ENCODE results near the gene BAK1.
A peak's percentile ranks its signal among the peaks of the same experiment; 100 is the strongest.

The BAK1 gene

DNA sequence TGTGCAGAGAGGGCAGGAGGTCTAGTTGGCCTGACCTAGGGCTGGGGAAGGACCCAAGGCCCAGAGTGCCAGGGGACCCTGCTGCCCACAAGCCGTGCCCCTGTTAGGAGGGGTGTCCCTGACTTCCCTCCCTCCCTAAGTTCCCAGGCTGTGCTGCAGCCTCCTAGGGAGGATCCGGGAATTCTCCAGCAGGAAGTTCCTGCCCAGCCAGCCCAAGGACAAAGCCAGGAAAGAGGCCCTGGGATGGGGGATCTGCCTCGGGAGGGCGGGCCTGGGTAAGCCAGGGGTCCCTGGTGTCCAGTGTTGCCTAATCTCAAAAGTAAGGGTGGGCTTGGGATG is 9.3 kb upstream of the BAK1 start:
- DNase-seq: no peak
- H3K4me3 ChIP-seq (ENCODE audit: insufficient read depth in 1 of 2, low read depth in 1 of 2, low read length in 2 of 2): no peak overlapping the region
- H4K91ac ChIP-seq (ENCODE audit: low read length): peak overlapping the region; percentile 62
- peak overlapping the region in 1 of 2 experiments; percentile 23 for H3K14ac ChIP-seq (ENCODE audit: low read length in 2 of 2)
- peak overlapping the region in 1 of 2 experiments; percentile 51 for H2BK12ac ChIP-seq (ENCODE audit: low read length in 2 of 2)
- H2BK120ac ChIP-seq (ENCODE audit: low read depth, low read length): no peak overlapping the region
- peak overlapping the region; percentile 78 for H3K9ac ChIP-seq (ENCODE audit: low read length)
- peak overlapping the region in 1 of 2 experiments; percentile 4 for H3K4ac ChIP-seq (ENCODE audit: low read depth in 1 of 2, low read length in 2 of 2)
- 50% methylated on average over 4 of the region's 4 CpGs for WGBS
- H3K18ac ChIP-seq (ENCODE audit: low read depth in 1 of 2, low read length in 2 of 2): peak overlapping the region; percentile 24 to 37
- no peak overlapping the region for H3K4me2 ChIP-seq (ENCODE audit: low read length, poor library complexity, severe bottlenecking)
- H2BK15ac ChIP-seq (ENCODE audit: low read depth, poor library complexity, severe bottlenecking): no peak overlapping the region
- peak overlapping the region; percentile 50 for H4K8ac ChIP-seq (ENCODE audit: low read length)
- no peak overlapping the region for H3K23ac ChIP-seq (ENCODE audit: low read length in 2 of 2)
- no peaks in the 10 kb centered on the region for H3K27me3 ChIP-seq (ENCODE audit: control insufficient read depth in 1 of 2, insufficient read depth in 1 of 2, low read length in 2 of 2)
- H2BK5ac ChIP-seq (ENCODE audit: low read depth, low read length, poor library complexity, severe bottlenecking): no peak overlapping the region
- no peaks in the 10 kb centered on the region for H3K36me3 ChIP-seq (ENCODE audit: control insufficient read depth in 1 of 2, insufficient read depth in 2 of 2, low read depth in 1 of 2, low read length in 2 of 2)
- no peak overlapping the region for H3K27ac ChIP-seq (ENCODE audit: low read length, poor library complexity, severe bottlenecking)
- no peaks in the 10 kb centered on the region for H3K9me3 ChIP-seq (ENCODE audit: control insufficient read depth, low read length)
- H3K79me1 ChIP-seq (replicated peaks; ENCODE audit: low read length, poor library complexity, severe bottlenecking): no peaks in the 10 kb centered on the region
- peak overlapping the region; percentile 41 for H2AK5ac ChIP-seq (ENCODE audit: low read length, severe bottlenecking)
- H2AFZ ChIP-seq (ENCODE audit: low read depth, low read length): peak overlapping the region; percentile 29
- H3K4me1 ChIP-seq (ENCODE audit: control insufficient read depth, insufficient read depth, low read depth, low read length): peaks cover 38% of the 10 kb centered on the region

DNA sequence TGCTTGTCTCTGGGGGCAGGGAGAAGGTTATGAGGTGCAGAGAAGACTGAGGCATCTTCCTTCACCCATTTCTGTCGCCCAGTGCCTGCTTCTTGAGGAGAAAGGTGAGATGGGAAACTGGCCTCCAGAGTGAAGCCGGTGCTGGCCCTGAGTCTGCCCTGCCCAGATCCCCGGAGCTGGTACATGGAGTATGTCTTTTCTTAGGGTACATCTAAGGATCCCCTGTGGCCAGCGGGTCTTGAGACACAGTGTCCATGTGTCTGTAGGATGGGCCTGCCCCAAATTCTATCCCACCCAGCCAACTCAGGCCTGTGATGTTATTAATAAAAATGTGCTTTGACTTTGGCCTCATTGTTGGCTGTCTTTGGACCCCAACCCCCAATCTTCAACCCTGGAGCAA is 8.8 kb upstream of the BAK1 start:
- no peak overlapping the region for H3K23ac ChIP-seq (ENCODE audit: low read length in 2 of 2)
- peaks cover 38% of the 10 kb centered on the region for H3K4me1 ChIP-seq (ENCODE audit: control insufficient read depth, insufficient read depth, low read depth, low read length)
- no peak overlapping the region for H3K14ac ChIP-seq (ENCODE audit: low read length in 2 of 2)
- H4K8ac ChIP-seq (ENCODE audit: low read length): no peak overlapping the region
- peak overlapping the region; percentile 78 for H3K9ac ChIP-seq (ENCODE audit: low read length)
- no peak overlapping the region for H3K18ac ChIP-seq (ENCODE audit: low read depth in 1 of 2, low read length in 2 of 2)
- H3K4me2 ChIP-seq (ENCODE audit: low read length, poor library complexity, severe bottlenecking): no peak overlapping the region
- H2BK5ac ChIP-seq (ENCODE audit: low read depth, low read length, poor library complexity, severe bottlenecking): no peak overlapping the region
- H3K79me1 ChIP-seq (replicated peaks; ENCODE audit: low read length, poor library complexity, severe bottlenecking): no peaks in the 10 kb centered on the region
- no peaks in the 10 kb centered on the region for H3K9me3 ChIP-seq (ENCODE audit: control insufficient read depth, low read length)
- no peak overlapping the region for H3K4ac ChIP-seq (ENCODE audit: low read depth in 1 of 2, low read length in 2 of 2)
- H3K4me3 ChIP-seq (ENCODE audit: insufficient read depth in 1 of 2, low read depth in 1 of 2, low read length in 2 of 2): no peak overlapping the region
- peak overlapping the region in 1 of 2 experiments; percentile 51 for H2BK12ac ChIP-seq (ENCODE audit: low read length in 2 of 2)
- no peak for DNase-seq
- H3K27ac ChIP-seq (ENCODE audit: low read length, poor library complexity, severe bottlenecking): no peak overlapping the region
- H3K36me3 ChIP-seq (ENCODE audit: control insufficient read depth in 1 of 2, insufficient read depth in 2 of 2, low read depth in 1 of 2, low read length in 2 of 2): no peaks in the 10 kb centered on the region
- 96% methylated on average over 3 of the region's 4 CpGs for WGBS
- H2BK15ac ChIP-seq (ENCODE audit: low read depth, poor library complexity, severe bottlenecking): no peak overlapping the region
- H2BK120ac ChIP-seq (ENCODE audit: low read depth, low read length): no peak overlapping the region
- no peak overlapping the region for H2AFZ ChIP-seq (ENCODE audit: low read depth, low read length)
- H3K27me3 ChIP-seq (ENCODE audit: control insufficient read depth in 1 of 2, insufficient read depth in 1 of 2, low read length in 2 of 2): no peaks in the 10 kb centered on the region
- H2AK5ac ChIP-seq (ENCODE audit: low read length, severe bottlenecking): peak overlapping the region; percentile 41
- peak overlapping the region; percentile 62 for H4K91ac ChIP-seq (ENCODE audit: low read length)

DNA sequence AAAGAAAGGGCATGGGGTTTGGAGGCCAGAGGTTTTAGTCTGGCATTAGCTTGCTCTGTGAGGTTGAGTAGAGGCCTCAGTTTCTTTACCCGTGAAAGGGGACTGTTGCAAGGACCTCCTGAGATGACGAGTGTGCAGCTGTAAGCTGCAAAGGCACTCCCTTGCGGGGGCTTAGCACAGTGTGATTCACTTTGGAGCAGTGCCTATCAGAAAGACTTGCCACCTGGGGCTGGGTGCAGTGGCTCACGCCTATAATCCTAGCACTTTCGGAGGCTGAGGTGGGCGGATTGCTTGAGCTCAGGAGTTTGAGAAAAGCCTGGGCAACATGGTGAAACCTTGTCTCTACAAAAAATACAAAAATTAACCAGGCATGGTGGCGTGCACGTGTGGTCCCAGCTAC is 7.5 kb upstream of the BAK1 start:
- Histone ChIP-seq H3K18ac (ENCODE audit: low read depth in 1 of 2, low read length in 2 of 2) (no peak overlapping the region), H2BK5ac (ENCODE audit: low read depth, low read length, poor library complexity, severe bottlenecking) (no peak overlapping the region), H3K9ac (ENCODE audit: low read length) (no peak overlapping the region), H2AFZ (ENCODE audit: low read depth, low read length) (no peak overlapping the region), H3K4me3 (ENCODE audit: insufficient read depth in 1 of 2, low read depth in 1 of 2, low read length in 2 of 2) (no peak overlapping the region), H2BK120ac (ENCODE audit: low read depth, low read length) (no peak overlapping the region), H3K23ac (ENCODE audit: low read length in 2 of 2) (no peak overlapping the region), H3K4ac (ENCODE audit: low read depth in 1 of 2, low read length in 2 of 2) (no peak overlapping the region), H3K27ac (ENCODE audit: low read length, poor library complexity, severe bottlenecking) (no peak overlapping the region), H3K4me1 (ENCODE audit: control insufficient read depth, insufficient read depth, low read depth, low read length) (peaks cover 28% of the 10 kb centered on the region), H3K4me2 (ENCODE audit: low read length, poor library complexity, severe bottlenecking) (no peak overlapping the region), H4K91ac (ENCODE audit: low read length) (no peak overlapping the region), H2BK12ac (ENCODE audit: low read length in 2 of 2) (no peak overlapping the region), H3K9me3 (ENCODE audit: control insufficient read depth, low read length) (no peaks in the 10 kb centered on the region), H3K79me1 (replicated peaks; ENCODE audit: low read length, poor library complexity, severe bottlenecking) (no peaks in the 10 kb centered on the region), H4K8ac (ENCODE audit: low read length) (no peak overlapping the region), H2BK15ac (ENCODE audit: low read depth, poor library complexity, severe bottlenecking) (no peak overlapping the region), H3K27me3 (ENCODE audit: control insufficient read depth in 1 of 2, insufficient read depth in 1 of 2, low read length in 2 of 2) (no peaks in the 10 kb centered on the region), H3K36me3 (ENCODE audit: control insufficient read depth in 1 of 2, insufficient read depth in 2 of 2, low read depth in 1 of 2, low read length in 2 of 2) (no peaks in the 10 kb centered on the region), H3K14ac (ENCODE audit: low read length in 2 of 2) (no peak overlapping the region), H2AK5ac (ENCODE audit: low read length, severe bottlenecking) (no peak overlapping the region)
- WGBS: 83% methylated on average over 8 of the region's 8 CpGs
- DNase-seq: no peak

DNA sequence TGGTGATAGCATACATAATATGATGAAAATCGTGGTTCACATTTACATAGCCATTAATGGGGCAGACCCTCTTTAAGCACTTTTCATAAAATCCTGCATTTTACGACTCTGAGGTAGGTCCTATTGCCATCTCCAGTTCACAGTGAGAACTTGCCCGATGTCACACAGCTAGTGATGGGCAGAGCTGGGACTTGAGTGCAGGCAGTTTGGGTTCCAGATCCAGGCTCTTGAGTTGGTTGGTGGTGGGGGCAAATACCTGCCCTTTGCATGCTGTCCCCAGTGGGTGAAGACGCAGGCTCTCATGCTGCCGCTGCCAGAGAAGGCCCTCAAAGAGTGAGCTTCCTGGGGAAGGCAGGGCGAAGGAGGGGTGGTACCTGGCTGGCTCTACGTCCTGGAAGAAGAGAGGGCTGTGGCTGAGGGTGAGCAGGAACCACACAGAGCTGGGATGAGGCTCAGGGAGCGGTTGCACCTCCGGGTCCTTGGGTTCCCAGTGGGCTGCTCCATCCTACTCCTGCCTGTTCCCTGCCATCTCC is 6.1 kb upstream of the BAK1 start:
- H3K27ac ChIP-seq (ENCODE audit: low read length, poor library complexity, severe bottlenecking): no peak overlapping the region
- peak overlapping the region; percentile 46 for H4K8ac ChIP-seq (ENCODE audit: low read length)
- H3K4me3 ChIP-seq (ENCODE audit: insufficient read depth in 1 of 2, low read depth in 1 of 2, low read length in 2 of 2): no peak overlapping the region
- no peak overlapping the region for H2BK120ac ChIP-seq (ENCODE audit: low read depth, low read length)
- H2BK5ac ChIP-seq (ENCODE audit: low read depth, low read length, poor library complexity, severe bottlenecking): no peak overlapping the region
- DNase-seq: no peak
- H3K9ac ChIP-seq (ENCODE audit: low read length): peak overlapping the region; percentile 24
- no peak overlapping the region for H4K91ac ChIP-seq (ENCODE audit: low read length)
- no peaks in the 10 kb centered on the region for H3K36me3 ChIP-seq (ENCODE audit: control insufficient read depth in 1 of 2, insufficient read depth in 2 of 2, low read depth in 1 of 2, low read length in 2 of 2)
- no peak overlapping the region for H2BK12ac ChIP-seq (ENCODE audit: low read length in 2 of 2)
- WGBS: 97% methylated on average over 8 of the region's 9 CpGs
- peaks cover 23% of the 10 kb centered on the region for H3K4me1 ChIP-seq (ENCODE audit: control insufficient read depth, insufficient read depth, low read depth, low read length)
- no peaks in the 10 kb centered on the region for H3K79me1 ChIP-seq (replicated peaks; ENCODE audit: low read length, poor library complexity, severe bottlenecking)
- no peaks in the 10 kb centered on the region for H3K27me3 ChIP-seq (ENCODE audit: control insufficient read depth in 1 of 2, insufficient read depth in 1 of 2, low read length in 2 of 2)
- no peak overlapping the region for H3K4me2 ChIP-seq (ENCODE audit: low read length, poor library complexity, severe bottlenecking)
- H2AFZ ChIP-seq (ENCODE audit: low read depth, low read length): peak overlapping the region; percentile 16
- H3K18ac ChIP-seq (ENCODE audit: low read depth in 1 of 2, low read length in 2 of 2): no peak overlapping the region
- H2AK5ac ChIP-seq (ENCODE audit: low read length, severe bottlenecking): no peak overlapping the region
- no peak overlapping the region for H3K4ac ChIP-seq (ENCODE audit: low read depth in 1 of 2, low read length in 2 of 2)
- H2BK15ac ChIP-seq (ENCODE audit: low read depth, poor library complexity, severe bottlenecking): no peak overlapping the region
- no peaks in the 10 kb centered on the region for H3K9me3 ChIP-seq (ENCODE audit: control insufficient read depth, low read length)
- H3K23ac ChIP-seq (ENCODE audit: low read length in 2 of 2): no peak overlapping the region
- H3K14ac ChIP-seq (ENCODE audit: low read length in 2 of 2): no peak overlapping the region

Measured in mesenchymal stem cell (in vitro differentiated cells and primary cell).